Skeletal muscle cell (primary cell): ENCODE measurements around the gene DNAAF2.
"Not testable (repeated sequence)": the region's sequence is repeated elsewhere in the genome, so short reads cannot be mapped to it uniquely, and the experiment has no call there.

Experiments used
- DNase-seq: peaks from one replicate; pipeline ENCODE4 v3.0.0-alpha.2; 2010; ENCODE audit warnings: low read depth
- H3K4me3 ChIP-seq: 2 replicates; pipeline ENCODE4 v1.5.1; 2011; ENCODE audit warnings: low read depth, mild to moderate bottlenecking, control low read depth, low read length, moderate library complexity

The DNAAF2 gene

GRCh38 chr14:49623387-49623786 lies 11.7 kb downstream of the DNAAF2 start:
- peak overlapping the region; percentile 14 for H3K4me3 ChIP-seq
- DNase-seq: no peak

DNA sequence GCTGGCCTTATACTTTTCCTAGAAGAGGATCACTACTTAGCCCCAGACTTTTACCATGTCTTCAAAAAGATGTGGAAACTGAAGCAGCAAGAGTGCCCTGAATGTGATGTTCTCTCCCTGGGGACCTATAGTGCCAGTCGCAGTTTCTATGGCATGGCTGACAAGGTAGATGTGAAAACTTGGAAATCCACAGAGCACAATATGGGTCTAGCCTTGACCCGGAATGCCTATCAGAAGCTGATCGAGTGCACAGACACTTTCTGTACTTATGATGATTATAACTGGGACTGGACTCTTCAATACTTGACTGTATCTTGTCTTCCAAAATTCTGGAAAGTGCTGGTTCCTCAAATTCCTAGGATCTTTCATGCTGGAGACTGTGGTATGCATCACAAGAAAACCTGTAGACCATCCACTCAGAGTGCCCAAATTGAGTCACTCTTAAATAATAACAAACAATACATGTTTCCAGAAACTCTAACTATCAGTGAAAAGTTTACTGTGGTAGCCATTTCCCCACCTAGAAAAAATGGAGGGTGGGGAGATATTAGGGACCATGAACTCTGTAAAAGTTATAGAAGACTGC lies 12.9 kb downstream of the DNAAF2 start:
- DNase-seq: no peak
- peak overlapping the region; percentile 94 for H3K4me3 ChIP-seq

DNA sequence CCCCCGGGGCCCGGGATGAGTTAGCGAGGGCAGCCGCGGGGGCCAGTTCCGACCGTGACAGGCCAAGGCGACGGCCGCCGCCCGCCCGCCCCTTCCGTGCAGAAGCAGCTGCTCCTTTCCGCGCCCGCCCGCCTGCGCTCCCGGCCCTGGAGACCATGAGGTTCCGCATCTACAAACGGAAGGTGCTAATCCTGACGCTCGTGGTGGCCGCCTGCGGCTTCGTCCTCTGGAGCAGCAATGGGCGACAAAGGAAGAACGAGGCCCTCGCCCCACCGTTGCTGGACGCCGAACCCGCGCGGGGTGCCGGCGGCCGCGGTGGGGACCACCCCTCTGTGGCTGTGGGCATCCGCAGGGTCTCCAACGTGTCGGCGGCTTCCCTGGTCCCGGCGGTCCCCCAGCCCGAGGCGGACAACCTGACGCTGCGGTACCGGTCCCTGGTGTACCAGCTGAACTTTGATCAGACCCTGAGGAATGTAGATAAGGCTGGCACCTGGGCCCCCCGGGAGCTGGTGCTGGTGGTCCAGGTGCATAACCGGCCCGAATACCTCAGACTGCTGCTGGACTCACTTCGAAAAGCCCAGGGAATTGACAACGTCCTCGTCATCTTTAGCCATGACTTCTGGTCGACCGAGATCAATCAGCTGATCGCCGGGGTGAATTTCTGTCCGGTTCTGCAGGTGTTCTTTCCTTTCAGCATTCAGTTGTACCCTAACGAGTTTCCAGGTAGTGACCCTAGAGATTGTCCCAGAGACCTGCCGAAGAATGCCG lies 13.7 kb downstream of the DNAAF2 start:
- no peak for DNase-seq

DNA sequence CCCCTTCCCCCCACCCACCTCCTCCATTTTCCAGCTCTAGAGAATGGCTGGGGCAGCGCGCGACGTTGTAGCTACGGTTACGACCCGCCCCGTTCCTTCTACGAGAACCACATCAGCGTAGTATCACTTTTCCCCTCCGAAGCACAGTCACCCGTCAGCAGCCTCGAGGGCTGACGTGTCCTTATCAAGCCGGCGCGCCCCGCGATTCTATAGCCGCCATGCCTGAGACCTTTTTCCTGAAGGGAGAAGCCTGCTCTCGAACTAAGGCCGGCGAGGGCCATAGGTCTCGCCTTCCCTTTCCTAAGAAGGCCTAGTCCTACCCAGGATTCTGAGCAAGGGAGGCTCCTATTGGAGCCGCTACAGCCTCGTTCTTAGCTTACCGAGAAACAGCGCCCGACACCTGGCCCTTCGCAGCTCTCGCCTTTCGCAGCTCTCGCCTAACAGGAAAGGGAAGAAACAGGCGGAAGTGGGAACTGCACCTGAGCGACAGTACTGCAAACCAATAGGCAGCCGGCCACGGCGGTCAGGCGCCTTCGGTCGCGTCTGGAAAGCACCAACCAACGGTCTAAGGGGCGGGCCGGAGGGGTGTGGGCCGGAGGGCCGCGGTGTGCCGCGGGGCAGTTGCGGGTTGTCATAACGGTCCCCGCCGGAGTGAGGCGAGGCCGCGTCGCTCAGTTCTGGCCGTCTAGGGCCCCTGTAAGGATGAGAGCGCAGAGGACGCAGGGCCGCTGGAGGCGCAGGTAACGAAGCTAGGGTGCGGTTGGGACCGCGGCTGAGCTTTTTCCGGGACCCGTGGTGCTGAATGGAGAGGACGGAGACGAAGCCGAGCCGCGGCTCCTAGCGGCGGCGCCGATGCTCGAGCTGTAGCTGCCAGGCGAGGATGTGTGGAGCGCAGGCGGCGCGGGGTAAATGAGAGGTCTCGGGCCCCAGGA lies 14.6 kb downstream of the DNAAF2 start, which contains the start of the genes MGAT2 and RPL36AL:
MGAT2 (plus strand) TSS at position 618 of the 932 bp plus-strand sequence. CDS start 470 bp downstream, outside the sequence.
RPL36AL (minus strand) TSS at position 445 of the 932 bp plus-strand sequence. CDS start 1,522 bp downstream, outside the sequence.
- DNase-seq: peak; percentile 97
- H3K4me3 ChIP-seq: peak within 1 kb of the TSS; percentile 94

More for the DNA sequence above, 13.7 kb downstream of the DNAAF2 start:
- H3K4me3 ChIP-seq: peak overlapping the region; percentile 94

GRCh38 chr14:49619730-49620129 lies 15.3 kb downstream of the DNAAF2 start:
- H3K4me3 ChIP-seq: peak overlapping the region; percentile 94
- DNase-seq: no peak

DNA sequence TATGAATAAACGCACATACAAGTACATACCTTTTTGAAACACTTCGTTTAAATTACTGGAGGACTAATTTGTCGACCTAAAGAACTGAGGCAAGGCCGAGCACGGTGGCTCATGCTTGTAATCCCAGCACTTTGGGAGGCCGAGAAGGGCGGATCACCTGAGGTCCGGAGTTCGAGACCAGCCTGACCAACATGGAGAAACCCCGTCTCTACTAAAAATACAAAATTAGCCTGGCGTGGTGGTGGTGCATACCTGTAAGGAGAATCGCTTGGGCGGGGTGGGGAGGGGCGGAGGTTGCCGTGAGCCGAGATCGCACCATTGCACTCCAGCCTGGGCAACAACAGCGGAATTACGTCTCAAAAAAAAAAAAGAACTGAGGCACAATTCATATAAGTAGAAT lies 15.8 kb downstream of the DNAAF2 start:
- not testable (repeated sequence) for DNase-seq
- H3K4me3 ChIP-seq: peak overlapping the region; percentile 94

DNA sequence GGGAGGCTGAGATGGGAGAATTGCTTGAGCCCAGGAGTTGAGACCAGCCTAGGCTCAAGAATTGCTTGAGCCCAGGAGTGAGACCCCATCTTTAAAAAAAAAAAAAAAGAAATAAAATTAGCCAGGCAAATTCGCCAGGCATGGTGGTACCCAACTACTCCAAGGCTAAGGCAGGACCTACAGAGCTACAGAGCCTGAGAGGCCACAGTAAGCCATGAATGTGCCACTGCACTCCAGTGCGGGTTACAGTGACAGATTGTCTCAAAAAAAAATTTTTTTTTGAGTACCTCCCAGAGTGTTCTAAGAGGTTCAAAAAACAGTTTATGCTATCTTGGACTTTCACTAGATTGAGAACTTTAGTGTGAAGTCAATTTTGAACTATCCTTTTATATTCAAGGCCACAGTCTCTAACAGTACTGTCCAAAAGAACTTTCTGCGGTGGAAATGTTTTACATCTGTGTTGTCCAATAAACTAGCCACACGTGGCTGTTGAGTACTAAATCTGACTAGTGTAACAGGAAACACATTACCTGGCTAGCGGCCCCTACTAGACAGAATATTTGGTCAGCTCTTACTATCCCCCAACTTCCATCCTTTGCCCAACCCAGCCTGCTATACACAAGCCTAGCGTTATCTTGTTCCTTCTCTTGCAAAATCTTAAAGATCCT lies 17.1 kb downstream of the DNAAF2 start:
- no peak overlapping the region for H3K4me3 ChIP-seq

DNA sequence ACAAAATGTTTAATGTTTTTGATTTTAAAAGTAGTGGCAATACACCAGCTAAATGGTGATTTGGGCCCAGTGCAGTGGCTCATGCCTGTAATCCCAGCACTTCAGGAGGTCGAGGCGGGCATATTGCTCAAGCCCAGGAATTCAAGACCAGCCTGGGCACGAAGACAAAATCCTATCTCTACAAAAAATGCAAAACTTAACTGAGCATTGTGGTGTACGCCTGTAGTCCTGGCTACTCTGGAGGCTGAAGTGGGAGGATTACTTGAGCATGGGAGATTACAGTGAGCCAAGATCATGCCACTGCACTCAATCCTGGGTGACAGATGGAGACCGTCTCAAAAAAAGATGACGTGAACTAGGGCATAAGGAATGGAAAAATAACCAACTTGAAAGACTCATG lies 19.3 kb downstream of the DNAAF2 start:
- DNase-seq: no peak
- no peak overlapping the region for H3K4me3 ChIP-seq

More for the DNA sequence above, 17.1 kb downstream of the DNAAF2 start:
- no peak for DNase-seq

GRCh38 chr14:49614196-49614595 lies 20.8 kb downstream of the DNAAF2 start:
- no peak for DNase-seq
- H3K4me3 ChIP-seq: no peak overlapping the region

GRCh38 chr14:49612671-49613070 lies 22.4 kb downstream of the DNAAF2 start:
- DNase-seq: no peak
- H3K4me3 ChIP-seq: no peak overlapping the region

GRCh38 chr14:49612251-49612650 lies 22.8 kb downstream of the DNAAF2 start:
- no peak for DNase-seq
- H3K4me3 ChIP-seq: no peak overlapping the region

DNA sequence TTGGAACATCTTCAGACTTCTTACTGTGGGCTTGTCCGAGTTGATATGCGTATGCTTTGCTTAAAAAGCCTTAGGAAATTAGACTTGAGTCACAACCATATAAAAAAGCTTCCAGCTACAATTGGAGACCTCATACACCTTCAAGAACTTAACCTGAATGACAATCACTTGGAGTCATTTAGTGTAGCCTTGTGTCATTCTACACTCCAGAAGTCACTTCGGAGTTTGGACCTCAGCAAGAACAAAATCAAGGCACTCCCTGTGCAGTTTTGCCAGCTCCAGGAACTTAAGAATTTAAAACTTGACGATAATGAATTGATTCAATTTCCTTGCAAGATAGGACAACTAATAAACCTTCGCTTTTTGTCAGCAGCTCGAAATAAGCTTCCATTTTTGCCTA lies 27.5 kb downstream of the DNAAF2 start:
- no peak for DNase-seq

GRCh38 chr14:49598485-49599300 lies 36.4 kb downstream of the DNAAF2 start, which contains the start of gene LRR1:
TSS of gene LRR1 (plus strand) at chr14:49598940. CDS start at chr14:49599021, 81 bp downstream.
- H3K4me3 ChIP-seq: peak within 1 kb of the TSS; percentile 95
- peak; percentile 59 for DNase-seq

More for the DNA sequence above, 27.5 kb downstream of the DNAAF2 start:
- H3K4me3 ChIP-seq: no peak overlapping the region

DNA sequence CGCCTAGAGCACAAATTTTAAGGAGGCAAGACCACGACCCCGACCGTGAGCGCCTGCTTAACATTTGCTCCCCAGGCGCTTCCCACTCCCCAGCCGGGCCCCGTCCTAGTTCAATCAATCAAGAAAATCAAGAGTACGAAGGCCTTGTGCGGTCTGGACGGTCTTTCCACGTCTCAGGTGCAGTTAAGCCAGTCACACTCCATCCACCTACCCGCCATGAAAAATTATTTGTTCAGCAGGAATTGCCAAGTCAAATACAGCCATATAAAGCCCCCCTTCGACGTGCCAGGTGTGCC lies 36.9 kb downstream of the DNAAF2 start:
- DNase-seq: no peak

DNA sequence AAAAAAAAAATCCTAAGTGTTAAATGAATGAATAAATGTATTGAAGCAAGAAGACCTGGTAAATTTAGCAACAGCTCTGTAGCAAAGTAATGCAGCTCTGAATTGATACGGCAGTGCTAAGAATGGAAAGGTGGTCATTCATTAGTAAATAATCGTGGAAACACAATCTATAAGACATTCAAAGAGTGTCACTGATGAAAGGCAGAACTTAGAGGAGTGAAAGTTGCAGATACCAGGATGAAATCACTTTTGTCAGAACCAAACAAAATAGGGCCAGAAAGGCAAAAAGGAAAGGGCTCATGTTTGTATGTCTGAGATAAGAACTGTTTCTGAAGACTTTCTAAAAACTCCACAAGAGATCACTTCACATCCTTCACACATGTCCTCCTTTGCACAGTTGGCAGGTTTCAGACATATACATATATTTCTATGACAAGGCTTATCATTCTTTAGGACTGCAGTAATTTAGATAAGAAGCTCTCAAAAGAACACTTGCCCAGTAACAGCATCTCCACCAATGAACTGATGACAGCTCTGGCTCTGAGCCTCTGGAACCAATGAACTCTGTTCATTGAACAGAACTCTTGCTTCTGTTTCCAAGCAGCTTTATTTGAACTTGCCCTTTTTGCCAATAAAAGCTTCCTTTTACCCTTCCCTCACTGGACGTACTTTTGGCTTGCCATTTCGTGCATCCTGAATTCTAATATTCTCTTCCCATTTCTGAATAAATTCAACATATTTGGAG lies 40.5 kb downstream of the DNAAF2 start:
- no peak for DNase-seq
- no peak overlapping the region for H3K4me3 ChIP-seq

More for the DNA sequence above, 36.9 kb downstream of the DNAAF2 start:
- peak overlapping the region; percentile 95 for H3K4me3 ChIP-seq

- DNase-seq: no peak
- H3K4me3 ChIP-seq: no peak overlapping the region
These were observed 42.0 kb downstream of the DNAAF2 start for GRCh38 chr14:49593016-49593415.

- no peak overlapping the region for H3K4me3 ChIP-seq
- DNase-seq: no peak
These were observed 45.7 kb downstream of the DNAAF2 start for GRCh38 chr14:49589387-49589786.
